KBM-7 (cell line): ENCODE data around the gene PPP2R5D.
A peak's percentile ranks its signal among the peaks of the same experiment; 100 is the strongest.

ENCODE experiments used
- DNase-seq: peaks from one replicate; pipeline ENCODE4 v3.0.0-alpha.2; 2015
- in situ Hi-C: fragments of 300-500 bp; cut with MboI; formaldehyde crosslinking; loops from 2 replicates; pipeline ENCODE4 v1.14.3; 2020; ENCODE audit warnings: low sequenced_read_pairs, low pct_unique_long_range_greater_than_20kb, mixed read lengths

The PPP2R5D gene

DNA sequence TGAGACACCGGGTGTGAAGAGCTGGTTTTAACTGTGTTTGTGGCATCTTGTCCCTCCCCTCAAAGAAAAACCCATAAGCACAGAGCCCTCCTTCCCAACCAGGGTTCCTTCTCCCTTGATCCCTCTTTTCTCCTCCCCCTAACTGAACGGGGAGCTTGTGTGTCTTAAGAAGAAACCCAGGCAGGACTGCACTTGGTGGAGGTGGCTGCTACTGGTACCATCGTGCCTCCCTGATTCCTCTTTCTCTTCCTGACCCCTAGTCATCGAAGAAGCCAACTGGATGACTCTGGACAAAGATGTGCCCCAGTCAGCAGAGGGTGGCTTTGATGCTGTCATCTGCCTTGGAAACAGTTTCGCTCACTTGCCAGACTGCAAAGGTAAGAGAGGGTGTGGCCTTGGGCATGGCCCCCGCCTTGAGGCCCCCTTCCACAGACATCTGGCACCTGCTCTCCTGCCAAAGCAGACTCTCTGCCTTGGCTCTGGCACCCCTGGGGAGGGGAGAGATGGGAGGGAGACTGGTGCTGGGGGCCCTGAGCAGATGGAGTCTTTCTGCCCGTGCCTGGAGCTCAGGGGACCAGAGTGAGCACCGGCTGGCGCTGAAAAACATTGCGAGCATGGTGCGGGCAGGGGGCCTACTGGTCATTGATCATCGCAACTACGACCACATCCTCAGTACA lies 21.7 kb upstream of the PPP2R5D start:
- in situ Hi-C loops: no loop called here
- no peak for DNase-seq

DNA sequence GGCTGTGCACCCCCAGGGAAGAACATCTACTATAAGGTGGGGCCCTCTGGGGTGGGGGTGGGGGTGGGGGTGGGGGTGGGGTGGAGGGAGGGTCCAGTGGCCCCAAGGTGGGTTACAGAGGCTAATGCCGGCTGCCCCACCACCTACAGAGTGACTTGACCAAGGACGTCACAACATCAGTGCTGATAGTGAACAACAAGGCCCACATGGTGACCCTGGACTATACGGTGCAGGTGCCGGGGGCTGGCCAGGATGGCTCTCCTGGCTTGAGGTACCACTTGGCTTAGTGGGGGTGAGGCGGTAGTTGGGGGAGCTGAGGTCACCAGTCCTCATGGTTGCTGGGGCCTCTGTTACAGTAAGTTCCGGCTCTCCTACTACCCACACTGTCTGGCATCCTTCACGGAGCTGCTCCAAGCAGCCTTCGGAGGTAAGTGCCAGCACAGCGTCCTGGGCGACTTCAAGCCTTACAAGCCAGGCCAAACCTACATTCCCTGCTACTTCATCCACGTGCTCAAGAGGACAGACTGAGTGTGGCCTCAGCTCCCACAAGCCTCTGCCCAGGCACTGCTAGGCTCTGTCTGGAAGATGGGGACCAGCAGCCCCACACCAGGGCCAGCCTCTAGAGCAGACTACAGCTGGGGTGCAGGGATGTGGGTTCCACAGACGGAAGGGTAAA lies 21.1 kb upstream of the PPP2R5D start:
- no peak for DNase-seq
- in situ Hi-C loops: no loop called here

GRCh38 chr6:42963855-42964605 lies 20.3 kb upstream of the PPP2R5D start:
- in situ Hi-C loops: no loop called here
- DNase-seq: peak; percentile 74

DNA sequence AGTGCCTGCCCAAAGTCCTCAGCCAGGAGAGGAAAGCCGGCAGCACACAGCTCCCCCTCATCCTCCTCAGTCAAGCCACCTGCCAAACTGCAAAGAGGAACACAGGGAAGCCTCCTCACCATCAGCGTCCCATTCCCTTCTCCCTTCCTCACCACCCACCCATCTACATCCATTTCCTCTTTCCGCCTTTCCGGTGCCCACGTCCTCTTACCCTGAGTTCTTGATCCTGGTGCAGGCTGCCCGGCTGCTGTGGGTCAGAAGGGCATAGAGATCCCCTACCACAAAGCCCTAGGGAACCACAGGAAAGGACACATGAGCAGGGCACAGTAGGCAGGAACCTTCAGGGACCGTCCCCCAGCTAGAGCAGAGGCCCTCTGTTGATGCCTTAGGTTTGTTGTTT lies 17.8 kb upstream of the PPP2R5D start:
- in situ Hi-C loops: no loop called here
- no peak for DNase-seq

- DNase-seq: no peak
- in situ Hi-C loops: no loop called here
These were observed 17.1 kb upstream of the PPP2R5D start for GRCh38 chr6:42967228-42967627.

DNA sequence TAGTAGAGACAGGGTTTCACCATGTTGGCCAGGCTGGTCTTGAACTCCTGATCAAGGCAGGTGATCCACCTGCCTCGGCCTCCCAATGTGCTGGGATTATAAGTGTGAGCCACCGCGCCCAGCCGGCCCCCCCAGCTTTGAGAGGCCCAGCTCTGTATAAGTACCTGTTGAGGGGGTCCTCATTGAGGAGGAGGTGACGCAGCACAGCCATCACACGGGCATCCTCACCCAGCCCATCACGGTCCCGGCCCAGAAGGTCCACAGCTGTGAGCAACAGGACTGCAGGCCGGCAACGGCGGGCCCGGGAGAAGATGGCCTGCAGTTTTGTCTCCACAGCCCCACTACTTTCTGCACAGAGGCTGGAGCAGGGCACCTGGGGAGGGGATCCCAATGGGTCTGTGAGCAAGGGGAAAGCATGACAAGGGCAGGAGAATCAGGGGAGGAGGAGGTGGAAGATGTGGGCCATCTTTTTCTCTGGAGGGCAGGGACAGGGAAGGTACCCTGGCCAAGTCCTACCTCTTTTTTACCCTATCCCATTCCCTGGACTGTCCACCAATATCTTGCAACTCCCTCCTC lies 16.2 kb upstream of the PPP2R5D start:
- in situ Hi-C loops: no loop called here
- DNase-seq: no peak

GRCh38 chr6:42968783-42969182 lies 15.6 kb upstream of the PPP2R5D start:
- no peak for DNase-seq
- in situ Hi-C loops: no loop called here

DNA sequence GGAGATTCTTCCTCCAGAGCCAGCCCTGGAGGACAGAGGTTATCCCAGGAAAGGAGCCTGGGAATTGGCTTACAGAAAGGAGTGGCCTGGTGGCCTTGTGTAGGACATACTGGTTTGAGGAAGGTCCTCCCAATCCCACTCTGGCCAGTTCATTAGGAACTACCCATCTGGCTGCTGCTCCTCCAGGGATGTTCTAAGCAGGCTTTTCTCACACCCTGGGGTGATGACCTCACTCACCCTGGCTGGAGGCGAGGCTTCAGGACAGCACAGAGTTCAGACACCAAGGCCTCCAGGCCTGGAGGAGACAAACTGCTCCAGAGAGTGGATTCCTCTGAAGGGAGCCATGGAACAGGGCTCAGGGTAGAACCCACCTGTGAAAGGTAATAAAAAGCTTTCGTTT lies 14.9 kb upstream of the PPP2R5D start:
- in situ Hi-C loops: no loop called here

DNA sequence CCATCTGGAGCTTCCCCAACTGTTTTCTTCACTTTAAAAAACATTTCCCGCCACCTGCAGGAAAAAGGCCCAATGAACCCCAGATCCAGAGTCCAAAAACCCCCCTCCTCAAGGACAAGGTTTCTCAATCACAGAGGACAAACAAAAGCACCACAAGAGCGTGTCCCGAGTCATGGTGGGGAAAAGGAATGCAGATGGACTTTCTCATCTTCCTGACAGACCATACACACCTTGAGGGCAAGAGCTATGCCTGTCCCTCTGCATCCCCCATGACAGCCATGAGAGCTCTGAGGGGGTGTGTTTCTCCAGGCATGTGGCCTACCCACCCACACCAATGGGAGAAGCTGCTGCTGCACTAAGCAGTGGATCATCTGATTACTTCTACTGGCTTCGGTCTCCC lies 14.4 kb upstream of the PPP2R5D start:
- no peak for DNase-seq
- in situ Hi-C loops: no loop called here

More for the DNA sequence above, 14.9 kb upstream of the PPP2R5D start:
- DNase-seq: no peak

GRCh38 chr6:42970871-42971612 lies 13.3 kb upstream of the PPP2R5D start:
- peak; percentile 26 for DNase-seq
- in situ Hi-C loops: no loop called here

DNA sequence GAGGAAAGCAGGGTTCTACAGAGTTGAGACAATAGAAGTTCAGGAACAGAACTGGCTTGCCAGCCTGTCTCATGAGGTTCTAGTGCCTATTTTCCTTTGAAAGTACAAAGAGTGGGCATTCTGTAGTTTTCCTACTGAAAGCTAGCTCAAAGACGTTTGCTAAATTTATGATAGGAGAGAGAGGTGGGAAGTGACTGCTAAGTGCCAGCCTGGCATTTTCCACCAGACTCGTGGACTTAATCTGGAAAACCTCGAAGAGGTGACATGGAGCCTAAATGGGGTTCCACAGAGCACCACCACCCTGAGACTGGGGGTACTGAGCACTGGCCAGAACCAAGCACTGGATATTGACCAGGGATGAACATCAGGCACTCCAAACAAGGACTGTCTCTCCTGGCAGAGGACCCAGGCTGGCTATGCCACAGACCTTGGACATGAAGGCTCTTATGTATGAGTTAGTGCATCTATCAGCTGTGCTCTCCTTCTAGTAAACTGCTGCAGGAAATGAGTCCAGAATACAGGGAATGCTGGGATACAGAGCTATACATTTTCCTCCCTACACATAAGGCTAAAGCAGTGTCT lies 12.5 kb upstream of the PPP2R5D start:
- in situ Hi-C loops: no loop called here
- no peak for DNase-seq

- in situ Hi-C loops: no loop called here
- no peak for DNase-seq
These were observed 10.4 kb upstream of the PPP2R5D start for GRCh38 chr6:42973926-42974325.

GRCh38 chr6:42974919-42975505 lies 9.4 kb upstream of the PPP2R5D start:
- in situ Hi-C loops: no loop called here
- no peak for DNase-seq

DNA sequence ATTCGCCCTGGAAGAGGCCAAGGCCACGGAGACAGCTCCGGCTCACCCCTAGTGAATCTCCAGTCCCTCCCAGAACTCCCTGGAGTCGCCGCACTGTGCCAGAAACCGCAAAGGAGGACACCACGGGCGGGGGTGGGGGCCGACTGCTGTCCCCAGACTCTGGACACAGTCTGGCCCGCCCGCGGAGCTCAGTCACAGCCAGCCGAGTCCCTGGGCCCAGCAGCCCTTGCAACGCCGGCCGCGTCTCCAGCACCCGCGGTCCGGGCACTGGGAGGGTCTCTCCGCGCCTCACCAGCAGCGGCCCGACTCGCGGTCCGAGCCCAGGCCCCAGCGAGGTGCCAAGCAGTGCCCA lies 5.9 kb upstream of the PPP2R5D start:
- in situ Hi-C loops: no loop called here
- DNase-seq: peak; percentile 34

DNA sequence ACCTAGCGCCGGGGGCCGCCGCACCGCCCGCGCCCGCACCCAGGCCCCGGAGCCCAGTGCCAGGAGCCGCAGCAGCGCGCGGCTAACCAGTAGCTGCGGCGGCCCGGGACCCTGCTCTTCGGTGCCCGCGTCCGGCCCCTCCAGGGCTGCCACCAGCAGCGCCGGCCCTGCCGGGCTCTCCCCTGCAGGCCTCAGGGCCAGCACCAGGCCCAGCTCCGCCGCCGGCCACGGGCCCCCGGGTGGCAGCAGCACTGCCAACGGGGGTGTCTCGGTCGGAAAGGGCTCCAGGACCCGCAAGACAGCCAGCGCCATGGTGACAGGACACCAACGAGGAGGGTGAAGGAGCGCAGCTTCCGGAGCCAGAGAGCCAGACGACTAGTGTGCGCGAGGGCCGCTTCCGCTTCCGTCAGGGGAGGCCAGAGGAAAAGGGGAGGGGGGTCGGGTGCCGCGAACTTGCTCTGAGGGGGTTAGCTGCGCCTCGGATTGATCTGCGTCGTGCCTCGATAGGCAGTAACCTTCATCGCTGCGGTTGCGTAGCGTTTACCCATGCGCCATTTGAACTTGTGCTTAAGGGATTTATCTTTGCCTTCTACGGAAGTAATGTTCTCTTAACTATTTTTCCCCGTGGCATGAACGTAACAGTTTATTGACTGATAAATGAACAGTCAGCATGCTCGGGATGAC lies 5.4 kb upstream of the PPP2R5D start, which contains the start of gene PEX6:
Gene PEX6, minus strand, starts transcription at position 343 of the 684 bp plus-strand sequence. Its CDS starts 31 bp downstream, at position 312.
- in situ Hi-C loops: no loop called here
- DNase-seq: peak; percentile 95

DNA sequence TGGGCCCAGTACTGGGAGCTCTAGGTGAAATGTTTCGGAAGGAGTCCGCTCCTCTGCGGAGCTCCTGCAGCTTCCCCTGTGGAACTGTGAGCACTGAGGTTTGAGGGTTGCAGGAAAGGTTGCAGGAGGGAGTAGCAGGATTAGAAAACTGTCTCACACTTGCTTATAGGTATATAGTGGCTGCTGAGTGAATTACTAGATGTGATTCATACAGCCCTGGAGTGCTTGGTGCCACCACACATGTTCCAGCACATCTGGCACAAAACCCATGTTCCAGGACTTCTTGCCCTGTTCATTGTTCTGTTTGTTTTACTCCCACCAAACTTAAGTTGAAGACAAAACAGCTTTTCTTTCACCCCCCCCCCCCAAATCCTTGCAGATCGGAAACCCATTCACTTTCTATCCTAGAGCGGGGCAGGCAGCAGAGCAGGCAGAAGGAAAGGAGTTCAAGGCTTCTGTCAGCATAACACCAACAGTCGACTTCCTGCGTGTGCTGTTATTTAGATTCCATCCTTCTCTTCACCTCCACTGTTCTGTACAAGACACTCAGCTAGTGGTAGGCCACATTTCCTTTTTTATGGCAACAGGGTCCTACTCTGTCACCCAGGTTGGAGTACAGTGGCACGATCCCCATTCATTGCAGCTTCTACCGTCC lies 4.7 kb upstream of the PPP2R5D start:
- in situ Hi-C loops: no loop called here
- DNase-seq: no peak

DNA sequence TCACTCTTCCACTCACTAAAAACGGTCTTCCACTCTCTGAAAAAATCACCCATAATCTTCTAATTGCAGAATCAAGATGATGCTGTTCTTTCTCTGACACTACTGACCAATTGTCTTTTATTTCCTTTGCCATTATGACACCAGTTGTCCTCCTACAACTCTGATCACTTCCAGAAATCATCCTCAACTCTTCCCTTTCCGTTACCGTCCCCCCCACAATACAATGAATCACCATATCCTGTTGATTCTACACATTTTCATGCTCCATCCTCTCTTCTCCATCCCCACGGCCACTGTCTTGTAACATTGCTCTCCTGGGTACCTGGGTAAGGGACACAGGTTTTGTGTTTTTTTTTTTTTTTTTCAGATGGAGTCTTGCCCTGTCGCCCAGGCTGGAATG lies 2.5 kb upstream of the PPP2R5D start:
- in situ Hi-C loops: no loop called here
- DNase-seq: no peak
